ENCODE results near the gene ACVR2A. TPM values are rescaled to one million over a fixed set of nuclear protein-coding genes. Genes with fewer than 3 reads are reported as not detected.

ACVR2A gene
- total RNA-seq, 1 experiment from 2014 or later: 9.4 TPM

DNA sequence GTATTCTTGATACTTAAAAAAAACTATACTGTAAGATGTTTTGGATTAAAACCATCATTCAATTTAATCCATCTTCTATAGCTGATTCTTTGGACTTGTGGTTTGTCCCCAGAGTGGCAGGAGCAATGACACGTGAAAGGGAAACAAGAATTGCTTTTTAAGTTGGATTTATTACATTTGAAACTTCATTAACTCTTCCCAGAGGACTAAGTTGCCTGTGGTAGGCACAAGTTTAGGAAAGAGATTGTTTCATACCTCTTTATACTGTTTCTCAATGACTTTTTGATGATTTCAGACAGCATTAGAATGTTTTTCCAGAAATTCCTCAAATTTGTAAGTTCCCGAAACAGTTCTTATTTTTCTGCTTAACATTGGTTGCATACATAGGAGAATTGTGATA lies 41.3 kb downstream of the ACVR2A start:
- H3K4me2 ChIP-seq (ENCODE audit: low read length): no peak overlapping the region
- RAD21 ChIA-PET (ENCODE audit: low non-redundant PET in 1 of 2, low total read pairs in 2 of 2, uncharacterized antibody in 2 of 2, unreplicated experiment in 2 of 2): no interaction called here

More for the DNA sequence above, 41.3 kb downstream of the ACVR2A start:
- TF ChIP-seq CEBPB (IDR thresholded peaks at IDR 0.05; ENCODE audit: low read depth): no peak
- TF ChIP-seq RAD21 (IDR thresholded peaks at IDR 0.05; ENCODE audit: low read depth): no peak
- TF ChIP-seq, protein P1, sequence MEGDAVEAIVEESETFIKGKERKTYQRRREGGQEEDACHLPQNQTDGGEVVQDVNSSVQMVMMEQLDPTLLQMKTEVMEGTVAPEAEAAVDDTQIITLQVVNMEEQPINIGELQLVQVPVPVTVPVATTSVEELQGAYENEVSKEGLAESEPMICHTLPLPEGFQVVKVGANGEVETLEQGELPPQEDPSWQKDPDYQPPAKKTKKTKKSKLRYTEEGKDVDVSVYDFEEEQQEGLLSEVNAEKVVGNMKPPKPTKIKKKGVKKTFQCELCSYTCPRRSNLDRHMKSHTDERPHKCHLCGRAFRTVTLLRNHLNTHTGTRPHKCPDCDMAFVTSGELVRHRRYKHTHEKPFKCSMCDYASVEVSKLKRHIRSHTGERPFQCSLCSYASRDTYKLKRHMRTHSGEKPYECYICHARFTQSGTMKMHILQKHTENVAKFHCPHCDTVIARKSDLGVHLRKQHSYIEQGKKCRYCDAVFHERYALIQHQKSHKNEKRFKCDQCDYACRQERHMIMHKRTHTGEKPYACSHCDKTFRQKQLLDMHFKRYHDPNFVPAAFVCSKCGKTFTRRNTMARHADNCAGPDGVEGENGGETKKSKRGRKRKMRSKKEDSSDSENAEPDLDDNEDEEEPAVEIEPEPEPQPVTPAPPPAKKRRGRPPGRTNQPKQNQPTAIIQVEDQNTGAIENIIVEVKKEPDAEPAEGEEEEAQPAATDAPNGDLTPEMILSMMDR (IDR thresholded peaks at IDR 0.05 in 2 of 3, conservative IDR thresholded peaks at IDR 0.05 in 1 of 3; ENCODE audit: borderline replicate concordance in 1 of 3, insufficient read depth in 1 of 3, low read depth in 2 of 3, low read length in 2 of 3): no peak
- no peak for TF ChIP-seq SIN3A (IDR thresholded peaks at IDR 0.05; ENCODE audit: low read depth)
- TF ChIP-seq SRF (IDR thresholded peaks at IDR 0.05; ENCODE audit: low read depth): no peak
- no peak for TF ChIP-seq YY1 (IDR thresholded peaks at IDR 0.05; ENCODE audit: extremely low read depth, insufficient replicate concordance, low read depth, low read length)
- no peak for TF ChIP-seq FOSL1 (IDR thresholded peaks at IDR 0.05; ENCODE audit: low read depth)
- no peak for TF ChIP-seq EGR1 (IDR thresholded peaks at IDR 0.05; ENCODE audit: low read depth)
- TF ChIP-seq TCF7L2 (IDR thresholded peaks at IDR 0.05; ENCODE audit: borderline replicate concordance, extremely low read depth, insufficient read depth, insufficient read length): no peak
- TF ChIP-seq ZFX (IDR thresholded peaks at IDR 0.05): no peak
- TF ChIP-seq, protein P2, sequence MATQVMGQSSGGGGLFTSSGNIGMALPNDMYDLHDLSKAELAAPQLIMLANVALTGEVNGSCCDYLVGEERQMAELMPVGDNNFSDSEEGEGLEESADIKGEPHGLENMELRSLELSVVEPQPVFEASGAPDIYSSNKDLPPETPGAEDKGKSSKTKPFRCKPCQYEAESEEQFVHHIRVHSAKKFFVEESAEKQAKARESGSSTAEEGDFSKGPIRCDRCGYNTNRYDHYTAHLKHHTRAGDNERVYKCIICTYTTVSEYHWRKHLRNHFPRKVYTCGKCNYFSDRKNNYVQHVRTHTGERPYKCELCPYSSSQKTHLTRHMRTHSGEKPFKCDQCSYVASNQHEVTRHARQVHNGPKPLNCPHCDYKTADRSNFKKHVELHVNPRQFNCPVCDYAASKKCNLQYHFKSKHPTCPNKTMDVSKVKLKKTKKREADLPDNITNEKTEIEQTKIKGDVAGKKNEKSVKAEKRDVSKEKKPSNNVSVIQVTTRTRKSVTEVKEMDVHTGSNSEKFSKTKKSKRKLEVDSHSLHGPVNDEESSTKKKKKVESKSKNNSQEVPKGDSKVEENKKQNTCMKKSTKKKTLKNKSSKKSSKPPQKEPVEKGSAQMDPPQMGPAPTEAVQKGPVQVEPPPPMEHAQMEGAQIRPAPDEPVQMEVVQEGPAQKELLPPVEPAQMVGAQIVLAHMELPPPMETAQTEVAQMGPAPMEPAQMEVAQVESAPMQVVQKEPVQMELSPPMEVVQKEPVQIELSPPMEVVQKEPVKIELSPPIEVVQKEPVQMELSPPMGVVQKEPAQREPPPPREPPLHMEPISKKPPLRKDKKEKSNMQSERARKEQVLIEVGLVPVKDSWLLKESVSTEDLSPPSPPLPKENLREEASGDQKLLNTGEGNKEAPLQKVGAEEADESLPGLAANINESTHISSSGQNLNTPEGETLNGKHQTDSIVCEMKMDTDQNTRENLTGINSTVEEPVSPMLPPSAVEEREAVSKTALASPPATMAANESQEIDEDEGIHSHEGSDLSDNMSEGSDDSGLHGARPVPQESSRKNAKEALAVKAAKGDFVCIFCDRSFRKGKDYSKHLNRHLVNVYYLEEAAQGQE (IDR thresholded peaks at IDR 0.05; ENCODE audit: low read depth): no peak
- no peak for TF ChIP-seq POLR2A (IDR thresholded peaks at IDR 0.05; ENCODE audit: borderline replicate concordance, extremely low read depth, insufficient read depth, insufficient read length)
- no peak for TF ChIP-seq SP1 (IDR thresholded peaks at IDR 0.05; ENCODE audit: low read depth)
- no peak for TF ChIP-seq EZH2phosphoT487 (IDR thresholded peaks at IDR 0.05; ENCODE audit: borderline replicate concordance)
- TF ChIP-seq, protein P3, sequence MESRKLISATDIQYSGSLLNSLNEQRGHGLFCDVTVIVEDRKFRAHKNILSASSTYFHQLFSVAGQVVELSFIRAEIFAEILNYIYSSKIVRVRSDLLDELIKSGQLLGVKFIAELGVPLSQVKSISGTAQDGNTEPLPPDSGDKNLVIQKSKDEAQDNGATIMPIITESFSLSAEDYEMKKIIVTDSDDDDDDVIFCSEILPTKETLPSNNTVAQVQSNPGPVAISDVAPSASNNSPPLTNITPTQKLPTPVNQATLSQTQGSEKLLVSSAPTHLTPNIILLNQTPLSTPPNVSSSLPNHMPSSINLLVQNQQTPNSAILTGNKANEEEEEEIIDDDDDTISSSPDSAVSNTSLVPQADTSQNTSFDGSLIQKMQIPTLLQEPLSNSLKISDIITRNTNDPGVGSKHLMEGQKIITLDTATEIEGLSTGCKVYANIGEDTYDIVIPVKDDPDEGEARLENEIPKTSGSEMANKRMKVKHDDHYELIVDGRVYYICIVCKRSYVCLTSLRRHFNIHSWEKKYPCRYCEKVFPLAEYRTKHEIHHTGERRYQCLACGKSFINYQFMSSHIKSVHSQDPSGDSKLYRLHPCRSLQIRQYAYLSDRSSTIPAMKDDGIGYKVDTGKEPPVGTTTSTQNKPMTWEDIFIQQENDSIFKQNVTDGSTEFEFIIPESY (IDR thresholded peaks at IDR 0.05; ENCODE audit: extremely low read depth, insufficient replicate concordance, low read length): no peak
- Histone ChIP-seq H4K20me1 (ENCODE audit: insufficient read depth) (peaks cover 5% of the 10 kb centered on the region; the same call in 1 of the 2 replicates), H2AFZ (ENCODE audit: low read depth, low read length, poor library complexity, severe bottlenecking) (no peak overlapping the region), H3K9me3 (ENCODE audit: control insufficient read depth in 1 of 2, insufficient read depth in 1 of 2, low read depth in 1 of 2, low read length in 2 of 2) (no peaks in the 10 kb centered on the region), H3K36me3 (ENCODE audit: control insufficient read depth in 1 of 2, insufficient read depth in 2 of 2, low read length in 2 of 2) (no peaks in the 10 kb centered on the region), H3K9ac (ENCODE audit: low read length) (no peak overlapping the region), H3K79me2 (ENCODE audit: insufficient read depth, low read length) (peaks cover 3% of the 10 kb centered on the region; the same call in 1 of the 2 replicates), H3K27ac (ENCODE audit: low read depth, low read length) (no peak overlapping the region), H3K4me1 (ENCODE audit: control insufficient read depth in 1 of 2, insufficient read depth in 2 of 2, low read length in 2 of 2) (no peaks in the 10 kb centered on the region), H3K9me2 (ENCODE audit: insufficient read depth) (no peaks in the 10 kb centered on the region), H3K4me3 (replicated peaks in 1 of 2; ENCODE audit: low read depth in 1 of 2, low read length in 2 of 2) (no peak overlapping the region), H3K27me3 (ENCODE audit: insufficient read depth, low read length) (no peaks in the 10 kb centered on the region)
- no peak for ATAC-seq
- intact Hi-C loops (cut with micrococcal nuclease): no loop called here
- ChIA-PET CTCF (no interaction called here), POLR2A (no interaction called here)
- BruUV-seq (replicated peaks): no TSS peak
- no peak for DNase-seq (ENCODE audit: low read depth, low spot score)
